GM19351 (cell line): Measurements from ENCODE around the gene LPAR5.
A peak's percentile ranks its signal among the peaks of the same experiment; 100 is the strongest.

Source experiments
- ATAC-seq: cut with Tn5 transposase; IDR thresholded peaks from one replicate; pipeline ENCODE4 v1.9.1; 2021; ENCODE audit warnings: mild to moderate bottlenecking, moderate library complexity; ENCODE audit not compliant: unreplicated experiment

The LPAR5 gene

GRCh38 chr12:6635856-6636531 is at the start of gene LPAR5:
TSS of gene LPAR5 (minus strand) at chr12:6635959. CDS start at chr12:6621248, 14,711 bp downstream.
- ATAC-seq: peak; percentile 46

GRCh38 chr12:6684609-6685008 is 48.9 kb upstream of the LPAR5 start:
- ATAC-seq: no peak

DNA sequence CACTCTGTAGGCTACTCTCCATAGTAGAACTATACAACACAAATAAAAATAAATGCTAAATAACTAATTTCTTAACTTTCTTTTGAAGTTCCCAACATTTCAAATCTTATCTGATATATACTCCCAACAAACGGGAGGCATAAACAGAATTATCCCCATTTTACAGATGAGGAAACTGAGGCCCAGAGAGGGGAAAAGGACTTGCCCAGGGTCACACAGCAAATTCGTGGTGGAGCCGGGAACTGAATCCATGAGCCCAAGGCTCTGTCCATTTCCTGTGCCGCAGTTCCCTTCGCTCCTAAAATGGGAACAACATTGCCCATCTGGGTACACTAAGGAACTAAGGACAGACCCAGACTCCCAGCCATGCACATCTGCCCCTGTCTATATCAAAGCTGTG is 41.2 kb upstream of the LPAR5 start:
- ATAC-seq: no peak

GRCh38 chr12:6672143-6672542 is 36.4 kb upstream of the LPAR5 start:
- no peak for ATAC-seq

DNA sequence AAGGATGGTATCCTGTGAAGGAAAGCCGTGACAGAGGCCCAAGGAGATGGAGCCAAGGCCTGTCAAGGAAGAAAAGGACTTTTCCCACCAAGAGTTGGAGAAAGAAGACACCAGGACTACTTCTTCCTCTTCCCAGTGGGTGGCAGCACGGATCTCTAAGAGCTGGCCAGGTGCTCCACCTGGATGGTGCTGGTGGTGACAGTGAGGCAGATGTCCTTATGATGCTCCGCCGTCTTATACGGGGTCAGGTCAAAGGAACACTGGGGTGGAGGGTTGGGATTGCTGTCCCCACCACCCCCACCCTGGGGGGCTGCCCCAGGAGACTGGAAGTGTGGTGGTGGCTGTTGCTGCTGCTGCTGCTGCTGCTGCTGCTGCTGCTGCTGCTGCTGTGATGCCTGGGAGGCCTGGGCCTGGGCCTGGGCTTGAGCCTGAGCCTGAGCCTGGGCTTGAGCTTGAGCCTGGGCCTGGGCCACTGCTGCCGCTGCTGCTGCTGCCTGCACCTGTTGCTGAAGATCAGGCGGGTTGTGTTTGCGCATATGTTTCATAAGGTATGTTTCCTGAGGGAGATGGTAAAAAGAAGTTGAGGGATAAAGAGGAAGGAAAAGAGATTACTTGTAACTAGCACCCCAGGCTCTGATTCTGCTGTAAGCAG is 31.9 kb upstream of the LPAR5 start:
- no peak for ATAC-seq

DNA sequence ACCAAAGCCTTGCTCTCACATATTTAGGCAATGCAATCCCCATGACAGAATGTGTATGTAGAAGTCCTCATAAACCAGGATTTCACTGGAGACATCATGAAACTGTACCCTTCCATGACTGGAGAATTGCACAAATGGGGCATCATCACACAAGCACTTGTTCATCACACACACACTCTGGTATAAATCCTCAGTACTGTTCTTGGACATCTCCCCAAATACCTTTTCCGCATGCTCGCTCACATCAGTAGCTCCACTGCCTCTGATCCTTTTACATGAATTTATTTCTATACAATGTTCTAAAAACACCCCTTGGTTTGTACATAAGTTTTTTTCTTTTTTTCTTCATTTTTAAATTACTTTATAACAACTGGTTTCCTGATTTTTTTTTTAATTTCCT is 30.5 kb upstream of the LPAR5 start:
- ATAC-seq: no peak

GRCh38 chr12:6664902-6665301 is 29.1 kb upstream of the LPAR5 start:
- ATAC-seq: no peak

- peak; percentile 98 for ATAC-seq
Measured at GRCh38 chr12:6662906-6663742, 27.4 kb upstream of the LPAR5 start, which contains the start of gene ING4. TSS of gene ING4 (minus strand) at chr12:6663119. CDS start at chr12:6663101, 18 bp downstream.

DNA sequence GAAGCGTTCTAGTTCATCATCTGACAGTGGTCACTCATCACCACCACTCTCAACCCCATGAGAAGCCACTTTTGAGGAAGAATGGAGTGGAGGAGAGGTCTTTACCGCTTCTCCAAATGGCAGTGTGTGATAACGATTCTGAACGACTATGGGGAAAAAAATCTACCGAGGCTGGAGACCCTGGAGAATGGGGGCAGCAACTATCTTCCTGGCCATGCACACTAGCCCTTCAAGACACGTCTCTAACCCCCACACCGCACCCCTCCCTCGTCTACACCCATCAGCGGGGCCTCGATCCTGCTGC is 26.8 kb upstream of the LPAR5 start:
- ATAC-seq: no peak

GRCh38 chr12:6653987-6654386 is 18.2 kb upstream of the LPAR5 start:
- ATAC-seq: no peak

DNA sequence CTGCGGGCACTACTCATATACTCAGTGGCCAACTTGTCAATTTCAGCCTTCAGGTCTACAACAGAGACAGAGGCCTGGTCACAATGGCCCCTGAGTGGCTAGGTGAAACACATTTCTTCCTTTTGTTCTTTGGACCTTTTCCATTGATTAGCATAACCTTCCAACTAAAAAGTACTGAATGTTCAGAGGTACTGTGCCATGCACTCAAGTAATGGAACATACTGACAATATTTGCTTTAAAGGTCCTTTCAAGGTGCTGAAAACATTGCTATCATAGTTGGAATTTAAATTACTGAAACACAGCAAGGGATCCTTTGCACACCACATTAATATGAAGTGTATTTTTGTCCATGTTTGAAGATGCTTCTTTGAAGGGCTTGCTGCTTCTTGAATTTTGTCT is 17.6 kb upstream of the LPAR5 start:
- no peak for ATAC-seq

GRCh38 chr12:6652391-6652790 is 16.6 kb upstream of the LPAR5 start:
- ATAC-seq: no peak

GRCh38 chr12:6650832-6651231 is 15.1 kb upstream of the LPAR5 start:
- ATAC-seq: no peak

DNA sequence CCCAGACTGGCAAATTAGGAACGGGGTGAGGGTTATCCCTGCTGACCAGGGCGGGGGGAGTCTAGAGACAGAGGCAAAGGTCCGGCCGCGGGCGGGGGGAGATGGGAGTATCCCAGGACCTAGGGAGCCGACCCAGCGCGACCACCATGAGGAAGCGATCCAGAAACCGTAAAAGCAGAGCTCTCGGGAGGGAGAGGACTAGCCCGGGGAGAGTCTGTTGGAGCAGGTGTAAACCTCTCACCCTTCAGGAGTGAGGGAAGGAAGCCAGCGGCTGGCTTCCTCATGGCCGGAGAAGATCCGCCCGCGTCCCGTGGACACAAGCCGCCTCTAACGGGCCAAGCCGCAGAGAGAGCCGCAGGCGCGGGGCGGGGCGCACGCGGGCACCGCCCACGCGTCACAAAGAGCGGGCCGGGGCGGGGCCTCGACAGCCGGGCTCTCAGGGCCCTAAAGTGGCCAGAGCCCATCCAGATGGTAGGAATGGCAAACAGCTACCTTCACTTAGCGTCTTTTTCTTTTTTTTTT is 11.4 kb upstream of the LPAR5 start, which contains the start of gene ACRBP:
Gene ACRBP, minus strand, starts transcription at position 350 of the 522 bp plus-strand sequence. Its CDS starts 66 bp downstream, at position 284.
- no peak for ATAC-seq

DNA sequence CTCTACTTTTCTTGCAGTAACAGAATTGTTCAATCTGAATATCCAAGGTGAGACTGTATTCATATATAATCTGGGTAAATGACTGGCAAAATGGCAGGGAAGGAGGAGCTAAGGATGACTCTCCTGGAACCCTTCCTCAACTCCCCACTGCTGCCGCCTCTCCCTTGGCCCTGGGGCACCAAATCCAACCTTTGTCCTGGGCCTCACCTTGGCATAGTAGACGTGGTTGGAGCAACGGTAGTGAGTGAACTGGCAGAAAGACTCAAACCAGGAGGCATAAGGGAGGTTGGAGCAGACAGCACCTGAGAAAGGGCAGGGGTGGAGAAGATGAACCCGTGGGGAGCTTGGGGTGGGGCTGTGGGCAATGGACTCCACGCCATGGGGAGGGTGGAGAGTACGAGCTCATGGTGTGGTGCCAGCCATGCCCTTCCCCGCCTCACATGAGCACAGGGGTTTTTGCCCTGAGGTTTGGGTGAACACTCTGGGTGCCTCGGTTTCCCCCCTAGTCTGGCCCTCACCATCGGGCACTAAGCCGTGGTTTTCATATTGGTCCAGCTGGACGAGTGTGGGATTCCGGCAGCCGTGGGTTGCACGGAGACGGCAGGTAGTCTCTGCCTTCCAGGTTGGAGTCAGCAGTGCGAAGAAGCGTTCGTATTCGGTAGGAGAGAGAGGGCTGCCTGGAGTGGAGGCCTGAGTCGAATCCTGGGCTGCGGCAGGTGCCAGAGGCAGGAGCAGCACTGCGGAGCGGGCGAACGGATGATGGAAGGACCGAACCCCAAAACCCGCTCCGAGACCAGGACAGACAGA is 10.7 kb upstream of the LPAR5 start:
- no peak for ATAC-seq

DNA sequence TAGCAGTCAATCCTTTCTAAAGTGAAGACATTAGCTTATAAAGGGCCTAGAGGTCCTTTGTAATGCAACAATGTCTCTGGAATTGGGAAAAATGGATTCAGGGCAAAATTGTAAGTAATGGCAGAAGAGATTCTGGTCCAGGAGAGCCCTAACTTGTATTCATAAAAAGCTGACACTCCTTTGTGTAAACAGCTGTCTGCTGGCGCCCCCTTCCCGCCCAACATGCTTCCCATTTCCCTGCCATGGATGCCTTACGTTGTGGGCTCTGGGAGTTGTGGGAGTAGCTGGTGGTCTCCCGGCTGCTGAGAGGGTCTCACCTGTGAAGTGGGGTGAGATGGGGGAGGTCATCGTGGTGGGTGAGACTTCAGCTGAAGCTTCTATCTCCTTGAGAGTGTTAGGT is 9.1 kb upstream of the LPAR5 start:
- no peak for ATAC-seq

GRCh38 chr12:6644257-6644596 is 8.5 kb upstream of the LPAR5 start:
- no peak for ATAC-seq

DNA sequence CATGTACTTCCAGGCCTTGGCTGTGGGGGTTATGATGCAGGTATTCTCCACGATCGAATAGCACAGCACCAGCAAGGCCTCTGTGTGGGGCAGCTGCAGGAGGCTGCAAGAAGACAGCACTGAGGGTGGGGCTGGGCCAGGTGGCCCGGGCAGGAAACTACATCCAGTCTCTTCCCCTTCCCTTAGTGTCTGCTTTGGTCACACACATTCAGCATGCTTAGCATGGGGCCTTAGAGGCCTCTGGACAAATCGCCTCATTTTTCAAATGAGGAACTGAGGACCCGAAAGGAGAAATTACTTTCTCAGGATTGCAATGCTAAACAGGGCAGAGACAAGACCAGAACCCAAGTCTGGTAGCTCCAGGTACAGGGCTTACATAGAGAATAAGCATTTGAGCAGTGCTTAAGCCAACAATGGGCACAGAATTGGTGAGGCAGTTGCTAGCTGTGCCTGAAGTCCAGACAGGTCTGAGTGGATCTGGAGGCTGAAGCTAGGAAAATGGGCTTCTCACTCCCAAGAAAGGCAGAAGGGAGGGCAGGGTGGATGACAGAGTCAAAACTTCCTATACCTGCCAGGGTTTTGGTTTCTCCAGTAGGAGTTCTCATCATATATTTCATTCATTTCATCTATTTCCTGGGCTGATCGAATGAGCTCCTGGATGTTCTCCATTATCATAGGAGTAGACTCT is 8.0 kb upstream of the LPAR5 start:
- no peak for ATAC-seq

DNA sequence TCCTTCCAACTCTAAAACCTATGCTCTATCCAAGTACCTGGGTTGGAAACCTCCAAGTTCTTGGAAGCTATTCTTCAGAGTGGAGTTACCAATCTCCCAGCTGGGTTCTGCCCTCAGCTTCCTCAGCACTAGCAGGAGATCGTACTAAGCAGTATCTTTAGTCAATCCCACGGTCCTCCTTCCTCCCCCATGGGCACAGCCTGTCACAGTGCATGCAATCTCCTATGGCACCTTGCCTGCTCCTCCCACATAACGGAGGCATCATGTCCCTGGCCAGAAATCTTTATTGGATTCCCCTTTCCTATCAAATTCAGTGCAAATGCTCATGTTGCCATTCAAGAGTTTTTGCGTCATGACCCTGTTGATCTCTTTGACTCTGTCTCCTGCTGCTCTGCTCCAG is 5.4 kb upstream of the LPAR5 start:
- ATAC-seq: no peak

GRCh38 chr12:6640497-6640896 is 4.7 kb upstream of the LPAR5 start:
- no peak for ATAC-seq
